K562 (cell line): Measurements from ENCODE around the gene MYO1D. TPM values are rescaled to one million over a fixed set of nuclear protein-coding genes. Genes with fewer than 3 reads are reported as not detected.
A peak's percentile ranks its signal among the peaks of the same experiment; 100 is the strongest.

Experiments used
- AFF1 ChIP-seq, 2 experiments: fragments of 450-650 bp; IDR thresholded peaks; 2 replicates each; pipeline ENCODE4 v1.6.1; 2018; ENCODE audit warnings: mild to moderate bottlenecking in 2 of 2, low read depth in 1 of 2; ENCODE audit not compliant: partially characterized antibody in 2 of 2
- CBFA2T2 ChIP-seq: fragments of 450-650 bp; conservative IDR thresholded peaks from 2 replicates; pipeline ENCODE4 v1.6.1; 2017; ENCODE audit warnings: mild to moderate bottlenecking
- ELF2 ChIP-seq: fragments of 250-450 bp; sonication (Bioruptor Pico); IDR thresholded peaks from 2 replicates; pipeline ENCODE4 v1.5.0; 2021; ENCODE audit warnings: mild to moderate bottlenecking
- ESRRB ChIP-seq: fragments of 250-450 bp; sonication (Bioruptor Pico); IDR thresholded peaks from 2 replicates; pipeline ENCODE4 v1.5.0; 2020; ENCODE audit warnings: mild to moderate bottlenecking, moderate library complexity, borderline replicate concordance
- KDM4B ChIP-seq, 2 experiments: fragments of 450-650 bp in 1 of 2; sonication (generic) in 1 of 2; IDR thresholded peaks; 2 replicates each; pipeline ENCODE4 v1.6.1; 2016 to 2017; ENCODE audit warnings: borderline replicate concordance in 2 of 2, antibody characterized with exemption in 1 of 2, low read depth in 1 of 2, mild to moderate bottlenecking in 1 of 2
- NCOA1 ChIP-seq: fragments of 450-650 bp; IDR thresholded peaks from 2 replicates; pipeline ENCODE4 v1.6.1; 2016; ENCODE audit warnings: low read depth
- NRF1 ChIP-seq, 2 experiments: fragments of 450-650 bp; IDR thresholded peaks in 1 of 2; conservative IDR thresholded peaks in 1 of 2; 2 replicates each; pipeline ENCODE4 v1.6.1; 2014; ENCODE audit warnings: mild to moderate bottlenecking in 2 of 2
- PML ChIP-seq: IDR thresholded peaks from 2 replicates; pipeline ENCODE4 v1.6.1; 2012; ENCODE audit warnings: low read length, inconsistent platforms
- RAD21 ChIP-seq, 2 experiments: fragments of 250-450 bp in 1 of 2; fragments of 450-650 bp in 1 of 2; sonication (Bioruptor Pico) in 1 of 2; formaldehyde crosslinking in 1 of 2; IDR thresholded peaks in 1 of 2; conservative IDR thresholded peaks in 1 of 2; 2 replicates each; pipeline versions ENCODE4 v1.4.0 to v1.8.0; 2020 to 2022; ENCODE audit warnings: mild to moderate bottlenecking in 2 of 2, moderate library complexity in 1 of 2
- SP2 ChIP-seq: IDR thresholded peaks from 2 replicates; pipeline ENCODE4 v1.6.1; 2011; ENCODE audit warnings: mild to moderate bottlenecking, low read depth, low read length, moderate library complexity; ENCODE audit not compliant: poor library complexity, severe bottlenecking; ENCODE audit errors: extremely low read depth
- STAT5A ChIP-seq: IDR thresholded peaks from 2 replicates; pipeline ENCODE4 v1.6.1; 2012; ENCODE audit warnings: low read length, inconsistent platforms, borderline replicate concordance
- TCF3 ChIP-seq: sonication (generic); formaldehyde crosslinking; IDR thresholded peaks from 2 replicates; pipeline ENCODE4 v1.4.0; 2020; ENCODE audit warnings: mild to moderate bottlenecking, missing genetic modification reagents
- ZNF24 ChIP-seq: fragments of 450-650 bp; IDR thresholded peaks from 2 replicates; pipeline ENCODE4 v1.6.1; 2016
- polyA plus RNA-seq, 8 experiments: library from polyadenylated mRNA; depleted of rRNA in 4 of 8; stranded (reverse) in 5 of 8; unstranded in 3 of 8; fragments of >200 nt; fragmentation: Nextera tagmentation in 2 of 8; fragmentation: Illumina TruSeq in 1 of 8; extraction: Ambion mirVana in 2 of 8; extraction: Trizol in 1 of 8; gene quantifications; 2 replicates each; pipeline versions ENCODE4 v1.2.1 to v1.2.3, GENCODE V29; 2011 to 2014; ENCODE audit warnings: inconsistent platforms in 1 of 8, missing spikeins in 1 of 8
- total RNA-seq, 7 experiments: library from RNA; depleted of rRNA in 6 of 7; stranded (reverse); fragments of >200 nt in 6 of 7; fragmentation: Illumina TruSeq in 2 of 7; extraction: Trizol in 2 of 7; gene quantifications; 2 replicates each; pipeline versions ENCODE4 v1.2.1 to v1.2.3, GENCODE V29; 2011 to 2021; ENCODE audit warnings: low replicate concordance in 1 of 7
- TF ChIP-seq, protein P1 (sequence below): fragments of 450-650 bp; IDR thresholded peaks from 2 replicates; pipeline ENCODE4 v1.6.1; 2016; ENCODE audit warnings: low read depth
- TF ChIP-seq, protein P2 (sequence below): fragments of 450-650 bp; IDR thresholded peaks from 2 replicates; pipeline ENCODE4 v1.6.1; 2016; ENCODE audit warnings: antibody characterized with exemption

MYO1D gene
- total and polyA plus RNA-seq, 9 of the 15 experiments (the other 6 are each of a cell fraction or from before 2014, with no cell fraction given) = 2.1 to 71.2 (median 45.4) TPM

GRCh38 chr17:32819035-32819434 is 57.9 kb downstream of the MYO1D start (continued):
- TF ChIP-seq, protein P1, sequence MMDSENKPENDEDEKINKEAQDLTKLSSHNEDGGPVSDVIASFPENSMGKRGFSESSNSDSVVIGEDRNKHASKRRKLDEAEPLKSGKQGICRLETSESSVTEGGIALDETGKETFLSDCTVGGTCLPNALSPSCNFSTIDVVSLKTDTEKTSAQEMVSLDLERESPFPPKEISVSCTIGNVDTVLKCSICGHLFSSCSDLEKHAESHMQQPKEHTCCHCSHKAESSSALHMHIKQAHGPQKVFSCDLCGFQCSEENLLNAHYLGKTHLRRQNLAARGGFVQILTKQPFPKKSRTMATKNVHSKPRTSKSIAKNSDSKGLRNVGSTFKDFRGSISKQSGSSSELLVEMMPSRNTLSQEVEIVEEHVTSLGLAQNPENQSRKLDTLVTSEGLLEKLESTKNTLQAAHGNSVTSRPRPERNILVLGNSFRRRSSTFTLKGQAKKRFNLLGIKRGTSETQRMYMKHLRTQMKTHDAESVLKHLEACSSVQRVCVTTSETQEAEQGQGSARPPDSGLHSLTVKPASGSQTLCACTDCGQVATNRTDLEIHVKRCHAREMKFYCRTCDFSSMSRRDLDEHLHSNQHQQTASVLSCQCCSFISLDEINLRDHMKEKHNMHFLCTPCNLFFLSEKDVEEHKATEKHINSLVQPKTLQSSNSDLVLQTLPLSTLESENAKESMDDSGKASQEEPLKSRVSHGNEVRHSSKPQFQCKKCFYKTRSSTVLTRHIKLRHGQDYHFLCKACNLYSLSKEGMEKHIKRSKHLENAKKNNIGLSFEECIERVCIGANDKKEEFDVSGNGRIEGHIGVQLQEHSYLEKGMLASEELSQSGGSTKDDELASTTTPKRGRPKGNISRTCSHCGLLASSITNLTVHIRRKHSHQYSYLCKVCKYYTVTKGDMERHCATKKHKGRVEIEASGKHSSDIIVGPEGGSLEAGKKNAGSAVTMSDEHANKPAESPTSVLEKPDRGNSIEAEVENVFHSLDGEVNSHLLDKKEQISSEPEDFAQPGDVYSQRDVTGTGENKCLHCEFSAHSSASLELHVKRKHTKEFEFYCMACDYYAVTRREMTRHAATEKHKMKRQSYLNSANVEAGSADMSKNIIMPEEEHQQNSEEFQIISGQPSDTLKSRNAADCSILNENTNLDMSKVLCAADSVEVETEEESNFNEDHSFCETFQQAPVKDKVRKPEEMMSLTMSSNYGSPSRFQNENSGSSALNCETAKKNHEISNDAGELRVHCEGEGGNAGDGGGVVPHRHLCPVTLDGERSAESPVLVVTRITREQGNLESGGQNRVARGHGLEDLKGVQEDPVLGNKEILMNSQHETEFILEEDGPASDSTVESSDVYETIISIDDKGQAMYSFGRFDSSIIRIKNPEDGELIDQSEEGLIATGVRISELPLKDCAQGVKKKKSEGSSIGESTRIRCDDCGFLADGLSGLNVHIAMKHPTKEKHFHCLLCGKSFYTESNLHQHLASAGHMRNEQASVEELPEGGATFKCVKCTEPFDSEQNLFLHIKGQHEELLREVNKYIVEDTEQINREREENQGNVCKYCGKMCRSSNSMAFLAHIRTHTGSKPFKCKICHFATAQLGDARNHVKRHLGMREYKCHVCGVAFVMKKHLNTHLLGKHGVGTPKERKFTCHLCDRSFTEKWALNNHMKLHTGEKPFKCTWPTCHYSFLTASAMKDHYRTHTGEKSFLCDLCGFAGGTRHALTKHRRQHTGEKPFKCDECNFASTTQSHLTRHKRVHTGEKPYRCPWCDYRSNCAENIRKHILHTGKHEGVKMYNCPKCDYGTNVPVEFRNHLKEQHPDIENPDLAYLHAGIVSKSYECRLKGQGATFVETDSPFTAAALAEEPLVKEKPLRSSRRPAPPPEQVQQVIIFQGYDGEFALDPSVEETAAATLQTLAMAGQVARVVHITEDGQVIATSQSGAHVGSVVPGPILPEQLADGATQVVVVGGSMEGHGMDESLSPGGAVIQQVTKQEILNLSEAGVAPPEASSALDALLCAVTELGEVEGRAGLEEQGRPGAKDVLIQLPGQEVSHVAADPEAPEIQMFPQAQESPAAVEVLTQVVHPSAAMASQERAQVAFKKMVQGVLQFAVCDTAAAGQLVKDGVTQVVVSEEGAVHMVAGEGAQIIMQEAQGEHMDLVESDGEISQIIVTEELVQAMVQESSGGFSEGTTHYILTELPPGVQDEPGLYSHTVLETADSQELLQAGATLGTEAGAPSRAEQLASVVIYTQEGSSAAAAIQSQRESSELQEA = no peak
- TF ChIP-seq ELF2 (CRISPR knock-in tag) (no peak), TCF3 (CRISPR knock-in tag) (peak; percentile 88), CBFA2T2 (peak; percentile 91), SP2 (no peak), NRF1 (conservative IDR thresholded peaks at IDR 0.05 in 1 of 2, IDR thresholded peaks at IDR 0.05 in 1 of 2) (0 out of 4 replicates have a peak, but pooled peaks of 1 of the 2 experiments have one; percentile 11), RAD21 (CRISPR knock-in tag; conservative IDR thresholded peaks at IDR 0.05 in 1 of 2, IDR thresholded peaks at IDR 0.05 in 1 of 2) (no peak), PML (peak; percentile 62; the same call in 1 of the 2 replicates), ESRRB (no peak), STAT5A (peak; percentile 60), NCOA1 (peak; percentile 89), AFF1 (IDR thresholded peaks at IDR 0.05; ENCODE audit: low read depth in 1 of 2, partially characterized antibody in 2 of 2) (peak; percentile 44 to 80), KDM4B (IDR thresholded peaks at IDR 0.05; ENCODE audit: borderline replicate concordance in 2 of 2, low read depth in 1 of 2) (no peak), ZNF24 (0 out of 2 replicates have a peak, but pooled peaks have one; percentile 55)
- TF ChIP-seq, protein P2, sequence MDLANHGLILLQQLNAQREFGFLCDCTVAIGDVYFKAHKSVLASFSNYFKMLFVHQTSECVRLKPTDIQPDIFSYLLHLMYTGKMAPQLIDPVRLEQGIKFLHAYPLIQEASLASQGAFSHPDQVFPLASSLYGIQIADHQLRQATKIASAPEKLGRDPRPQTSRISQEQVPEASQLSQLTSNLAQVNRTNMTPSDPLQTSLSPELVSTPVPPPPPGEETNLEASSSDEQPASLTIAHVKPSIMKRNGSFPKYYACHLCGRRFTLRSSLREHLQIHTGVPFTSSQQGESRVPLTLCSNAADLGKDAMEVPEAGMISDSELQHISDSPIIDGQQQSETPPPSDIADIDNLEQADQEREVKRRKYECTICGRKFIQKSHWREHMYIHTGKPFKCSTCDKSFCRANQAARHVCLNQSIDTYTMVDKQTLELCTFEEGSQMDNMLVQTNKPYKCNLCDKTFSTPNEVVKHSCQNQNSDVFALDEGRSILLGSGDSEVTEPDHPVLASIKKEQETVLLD = peak; percentile 19; the same call in 1 of the 2 replicates
